Measurements from ENCODE around the gene ICE2. TPM values are rescaled to one million over a fixed set of nuclear protein-coding genes. Genes with fewer than 3 reads are reported as not detected.

Gene ICE2
- total and polyA plus RNA-seq, 4 donors, result 7.1 to 62.0 (median 26.0) TPM

- no peaks in the 10 kb centered on the region for H3K27me3 ChIP-seq (ENCODE audit: control insufficient read depth in 1 of 2, insufficient read depth in 2 of 2, low read length in 1 of 2)
Observed at GRCh38 chr15:60373327-60373726, 105.6 kb downstream of the ICE2 start.

DNA sequence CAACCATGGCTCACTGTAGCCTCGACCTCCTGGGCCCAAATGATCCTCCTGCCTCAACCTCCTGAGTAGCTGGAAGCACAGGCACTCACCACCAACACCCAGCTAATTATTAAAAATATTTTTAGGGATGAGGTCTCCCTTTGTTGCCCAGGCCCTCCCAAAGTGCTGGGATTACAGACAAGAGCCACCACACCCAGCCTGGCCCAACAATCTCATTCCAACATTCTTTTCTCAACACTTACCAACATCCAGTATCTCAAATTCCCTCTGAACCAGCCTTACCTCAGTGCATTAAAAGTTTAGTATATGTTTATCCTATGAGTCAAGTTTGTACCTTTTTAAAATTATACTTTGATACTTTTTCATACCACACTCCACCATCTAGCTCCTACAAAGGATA, 106.2 kb downstream of the ICE2 start:
- no peak for ATAC-seq (ENCODE audit: low FRiP score)
- Histone ChIP-seq H3K9me3 (ENCODE audit: control insufficient read depth, low read length) (no peaks in the 10 kb centered on the region), H3K4me3 (ENCODE audit: low read length in 2 of 2) (no peak overlapping the region), H3K27me3 (ENCODE audit: control insufficient read depth in 1 of 2, insufficient read depth in 2 of 2, low read length in 1 of 2) (no peaks in the 10 kb centered on the region), H3K36me3 (ENCODE audit: control insufficient read depth in 1 of 2, insufficient read depth in 2 of 2, low read length in 1 of 2) (peaks cover 0 to 5% of the 10 kb centered on the region in 2 donors), H3K4me1 (ENCODE audit: control insufficient read depth in 1 of 2, insufficient read depth in 2 of 2, low read length in 2 of 2) (peaks cover 15 to 38% of the 10 kb centered on the region in 2 donors), H3K27ac (ENCODE audit: low read depth in 1 of 2, low read length in 2 of 2) (peak overlapping the region; percentile 100)
- 78 to 87% methylated on average over 1 of the region's 1 CpG for WGBS, 2 donors
- no peak for DNase-seq
- intact Hi-C loops (cut with DNase I), result no loop called here

More at GRCh38 chr15:60373327-60373726, 105.6 kb downstream of the ICE2 start:
- H3K4me1 ChIP-seq (ENCODE audit: control insufficient read depth in 1 of 2, insufficient read depth in 2 of 2, low read length in 2 of 2), result peaks cover 15 to 38% of the 10 kb centered on the region in 2 donors
- H3K36me3 ChIP-seq (ENCODE audit: control insufficient read depth in 1 of 2, insufficient read depth in 2 of 2, low read length in 1 of 2), result peaks cover 0 to 5% of the 10 kb centered on the region in 2 donors
- peak overlapping the region; percentile 92 to 100 for H3K27ac ChIP-seq (ENCODE audit: low read depth in 1 of 2, low read length in 2 of 2)
- intact Hi-C loops (cut with DNase I), result no loop called here
- H3K4me3 ChIP-seq (ENCODE audit: low read length in 2 of 2), result no peak overlapping the region
- 71 to 76% methylated on average over 3 of the region's 3 CpGs for WGBS, 2 donors
- no peaks in the 10 kb centered on the region for H3K9me3 ChIP-seq (ENCODE audit: control insufficient read depth, low read length)
- ATAC-seq (ENCODE audit: low FRiP score) (no peak), DNase-seq (no peak)

DNA sequence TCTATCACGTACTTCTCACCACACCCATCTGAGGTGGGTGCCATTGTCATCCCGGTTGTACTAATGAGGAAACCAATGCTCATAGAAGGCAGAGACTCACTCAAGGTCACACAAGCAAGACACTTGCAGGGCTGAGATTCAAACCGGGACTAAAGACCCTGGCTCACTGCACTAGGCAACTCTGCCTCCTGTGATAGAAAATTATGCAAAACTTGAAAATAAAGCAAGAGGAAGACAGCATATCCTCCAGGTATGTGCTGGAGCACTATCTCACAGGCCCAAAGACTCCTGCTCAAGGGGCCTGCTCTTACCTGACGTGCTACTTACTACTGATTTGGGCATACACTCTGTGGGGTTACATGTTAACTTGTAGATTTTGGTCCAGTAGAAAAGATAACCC, 106.7 kb downstream of the ICE2 start:
- 81 to 89% methylated on average over 4 of the region's 4 CpGs for WGBS, 2 donors
- Histone ChIP-seq H3K4me1 (ENCODE audit: control insufficient read depth in 1 of 2, insufficient read depth in 2 of 2, low read length in 2 of 2) (peaks cover 15 to 38% of the 10 kb centered on the region in 2 donors), H3K27ac (ENCODE audit: low read depth in 1 of 2, low read length in 2 of 2) (peak overlapping the region; percentile 100), H3K36me3 (ENCODE audit: control insufficient read depth in 1 of 2, insufficient read depth in 2 of 2, low read length in 1 of 2) (peaks cover 0 to 5% of the 10 kb centered on the region in 2 donors), H3K27me3 (ENCODE audit: control insufficient read depth in 1 of 2, insufficient read depth in 2 of 2, low read length in 1 of 2) (no peaks in the 10 kb centered on the region), H3K4me3 (ENCODE audit: low read length in 2 of 2) (no peak overlapping the region), H3K9me3 (ENCODE audit: control insufficient read depth, low read length) (no peaks in the 10 kb centered on the region)
- intact Hi-C loops (cut with DNase I), result no loop called here
- ATAC-seq (ENCODE audit: low FRiP score) (no peak), DNase-seq (no peak)

GRCh38 chr15:60371175-60372051, 107.5 kb downstream of the ICE2 start:
- ATAC-seq (ENCODE audit: low FRiP score) (peak; percentile 88), DNase-seq (peak; percentile 89 to 90)
- Histone ChIP-seq H3K27me3 (ENCODE audit: control insufficient read depth in 1 of 2, insufficient read depth in 2 of 2, low read length in 1 of 2) (no peaks in the 10 kb centered on the region), H3K9me3 (ENCODE audit: control insufficient read depth, low read length) (no peaks in the 10 kb centered on the region), H3K4me1 (ENCODE audit: control insufficient read depth in 1 of 2, insufficient read depth in 2 of 2, low read length in 2 of 2) (peaks cover 15 to 38% of the 10 kb centered on the region in 2 donors), H3K27ac (ENCODE audit: low read depth in 1 of 2, low read length in 2 of 2) (peak overlapping the region; percentile 92 to 100), H3K36me3 (ENCODE audit: control insufficient read depth in 1 of 2, insufficient read depth in 2 of 2, low read length in 1 of 2) (peaks cover 0 to 3% of the 10 kb centered on the region in 2 donors), H3K4me3 (ENCODE audit: low read length in 2 of 2) (no peak overlapping the region)
- 5 to 7% methylated on average over 20 of the region's 20 CpGs for WGBS, 2 donors
- intact Hi-C loops (cut with DNase I), result no loop called here

- intact Hi-C loops (cut with DNase I), result no loop called here
- ATAC-seq (ENCODE audit: low FRiP score) (no peak), DNase-seq (no peak)
- Histone ChIP-seq H3K27ac (ENCODE audit: low read depth in 1 of 2, low read length in 2 of 2) (peak overlapping the region; percentile 91 to 92), H3K27me3 (ENCODE audit: control insufficient read depth in 1 of 2, insufficient read depth in 2 of 2, low read length in 1 of 2) (no peaks in the 10 kb centered on the region), H3K36me3 (ENCODE audit: control insufficient read depth in 1 of 2, insufficient read depth in 2 of 2, low read length in 1 of 2) (peaks cover 0 to 2% of the 10 kb centered on the region in 2 donors), H3K4me3 (ENCODE audit: low read length in 2 of 2) (no peak overlapping the region), H3K9me3 (ENCODE audit: control insufficient read depth, low read length) (no peaks in the 10 kb centered on the region), H3K4me1 (ENCODE audit: control insufficient read depth in 1 of 2, insufficient read depth in 2 of 2, low read length in 2 of 2) (peaks cover 15 to 38% of the 10 kb centered on the region in 2 donors)
- 35 to 39% methylated on average over 1 of the region's 1 CpG for WGBS, 2 donors
Observed at GRCh38 chr15:60370869-60371136, 108.1 kb downstream of the ICE2 start.

- 53 to 59% methylated on average over 9 of the region's 9 CpGs for WGBS, 2 donors
- intact Hi-C loops (cut with DNase I), result no loop called here
- no peaks in the 10 kb centered on the region for H3K9me3 ChIP-seq (ENCODE audit: control insufficient read depth, low read length)
- peaks cover 15 to 33% of the 10 kb centered on the region in 2 donors for H3K4me1 ChIP-seq (ENCODE audit: control insufficient read depth in 1 of 2, insufficient read depth in 2 of 2, low read length in 2 of 2)
- peak; percentile 3 for ATAC-seq (ENCODE audit: low FRiP score)
- H3K27ac ChIP-seq (ENCODE audit: low read depth in 1 of 2, low read length in 2 of 2), result peak overlapping the region; percentile 91 to 92
- peaks cover 0 to 2% of the 10 kb centered on the region in 2 donors for H3K36me3 ChIP-seq (ENCODE audit: control insufficient read depth in 1 of 2, insufficient read depth in 2 of 2, low read length in 1 of 2)
- no peaks in the 10 kb centered on the region for H3K27me3 ChIP-seq (ENCODE audit: control insufficient read depth in 1 of 2, insufficient read depth in 2 of 2, low read length in 1 of 2)
- H3K4me3 ChIP-seq (ENCODE audit: low read length in 2 of 2), result no peak overlapping the region
- DNase-seq, result no peak
Observed at GRCh38 chr15:60370105-60370868, 108.7 kb downstream of the ICE2 start.

- Histone ChIP-seq H3K27ac (ENCODE audit: low read depth in 1 of 2, low read length in 2 of 2) (peak overlapping the region; percentile 91 to 92), H3K36me3 (ENCODE audit: control insufficient read depth in 1 of 2, insufficient read depth in 2 of 2, low read length in 1 of 2) (peaks cover 0 to 2% of the 10 kb centered on the region in 2 donors), H3K4me3 (ENCODE audit: low read length in 2 of 2) (no peak overlapping the region), H3K9me3 (ENCODE audit: control insufficient read depth, low read length) (no peaks in the 10 kb centered on the region), H3K27me3 (ENCODE audit: control insufficient read depth in 1 of 2, insufficient read depth in 2 of 2, low read length in 1 of 2) (no peaks in the 10 kb centered on the region), H3K4me1 (ENCODE audit: control insufficient read depth in 1 of 2, insufficient read depth in 2 of 2, low read length in 2 of 2) (peaks cover 15 to 30% of the 10 kb centered on the region in 2 donors)
- 79 to 82% methylated on average over 5 of the region's 5 CpGs for WGBS, 2 donors
- DNase-seq (no peak), ATAC-seq (ENCODE audit: low FRiP score) (no peak)
- intact Hi-C loops (cut with DNase I), result no loop called here
Observed at GRCh38 chr15:60369696-60370095, 109.2 kb downstream of the ICE2 start.
